Amniotic epithelial cell (primary cell): ENCODE results near the gene VPS37C.
A peak's percentile ranks its signal among the peaks of the same experiment; 100 is the strongest.
"Not testable (repeated sequence)": the region's sequence is repeated elsewhere in the genome, so short reads cannot be mapped to it uniquely, and the experiment has no call there.

Experiments
- DNase-seq: peaks from one replicate; pipeline ENCODE4 v3.0.0-alpha.2; 2010; ENCODE audit warnings: low read depth

VPS37C gene

GRCh38 chr11:61161190-61162091, at the start of gene VPS37C:
TSS of gene VPS37C (minus strand) at chr11:61161426. CDS start at chr11:61138829, 22,597 bp downstream.
- peak; percentile 71 for DNase-seq

- not testable (repeated sequence) for DNase-seq
Observed at GRCh38 chr11:61210629-61211028, 49.4 kb upstream of the VPS37C start.

GRCh38 chr11:61207636-61208310, 46.5 kb upstream of the VPS37C start:
- not testable (repeated sequence) for DNase-seq

GRCh38 chr11:61204502-61205059, 43.4 kb upstream of the VPS37C start:
- not testable (repeated sequence) for DNase-seq

- DNase-seq, result not testable (repeated sequence)
Observed at GRCh38 chr11:61203873-61204272, 42.6 kb upstream of the VPS37C start.

GRCh38 chr11:61202950-61203746, 41.9 kb upstream of the VPS37C start, which contains the start of gene PGA3:
TSS of gene PGA3 (plus strand) at chr11:61203515. CDS start at chr11:61203565, 50 bp downstream.
- DNase-seq, result not testable (repeated sequence)

GRCh38 chr11:61201476-61201875, 40.2 kb upstream of the VPS37C start:
- no peak for DNase-seq

- DNase-seq, result no peak
Observed at GRCh38 chr11:61198948-61199523, 37.8 kb upstream of the VPS37C start.

- no peak for DNase-seq
Observed at GRCh38 chr11:61198361-61198760, 37.1 kb upstream of the VPS37C start.

GRCh38 chr11:61195719-61196118, 34.5 kb upstream of the VPS37C start:
- no peak for DNase-seq

- no peak for DNase-seq
Observed at GRCh38 chr11:61194981-61195695, 33.9 kb upstream of the VPS37C start.

- no peak for DNase-seq
Observed at GRCh38 chr11:61194169-61194671, 33.0 kb upstream of the VPS37C start.

- no peak for DNase-seq
Observed at GRCh38 chr11:61193596-61193995, 32.4 kb upstream of the VPS37C start.

GRCh38 chr11:61189933-61190332, 28.7 kb upstream of the VPS37C start:
- DNase-seq, result no peak

- DNase-seq, result peak; percentile 68
Observed at GRCh38 chr11:61187505-61188130, 26.4 kb upstream of the VPS37C start.

GRCh38 chr11:61186504-61186903, 25.3 kb upstream of the VPS37C start:
- no peak for DNase-seq

- no peak for DNase-seq
Observed at GRCh38 chr11:61183645-61184044, 22.4 kb upstream of the VPS37C start.

GRCh38 chr11:61181489-61181888, 20.3 kb upstream of the VPS37C start:
- DNase-seq, result no peak

- DNase-seq, result not testable (repeated sequence)
Observed at GRCh38 chr11:61180205-61180604, 19.0 kb upstream of the VPS37C start.

GRCh38 chr11:61176446-61176845, 15.2 kb upstream of the VPS37C start:
- DNase-seq, result no peak
